Fibroblast of skin of right quadriceps (primary cell): ENCODE data around the gene GRIA2.

ENCODE experiments used
- DNase-seq: peaks from one replicate; pipeline ENCODE4 v3.0.0-alpha.2; 2013

GRIA2 gene

DNA sequence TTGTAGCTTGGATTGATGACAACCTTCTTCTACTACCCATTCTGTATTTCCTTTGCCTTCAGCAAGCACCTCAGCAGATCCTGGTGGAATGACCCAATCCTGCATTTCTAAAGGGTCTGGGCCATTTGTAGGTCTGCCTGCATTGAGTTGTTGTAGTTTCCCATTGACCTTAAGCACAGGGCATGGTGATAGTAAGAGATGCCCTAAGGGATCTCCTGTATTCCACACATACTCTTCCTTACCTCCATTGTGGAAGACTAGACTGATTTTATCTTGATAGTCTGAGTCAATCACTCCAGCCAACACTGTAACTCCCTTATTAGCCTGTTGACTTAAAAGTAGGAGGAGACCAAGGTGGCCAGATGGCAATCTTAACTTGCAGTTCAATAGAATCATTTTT, 184.5 kb downstream of the GRIA2 start:
- DNase-seq, result no peak
